ENCODE measurements around the gene CTLA4.

GRCh38 chr2:203898657-203899056 is 31.1 kb downstream of the CTLA4 start:
- TF ChIP-seq CTCF (IDR thresholded peaks at IDR 0.05) (no peak), POLR2AphosphoS5 (IDR thresholded peaks at IDR 0.05) (no peak), POLR2A (IDR thresholded peaks at IDR 0.05) (no peak)
